Ovary (tissue), 9 donors: ENCODE data around the gene P2RY8. TPM values are rescaled to one million over a fixed set of nuclear protein-coding genes. Genes with fewer than 3 reads are reported as not detected.

Experiments used
- DNase-seq, 5 donors: peaks; one replicate each; pipeline ENCODE4 v3.0.0-alpha.2; 2019 to 2020
- H3K27ac ChIP-seq, 2 donors: fragments of 200-600 bp; one replicate each; pipeline versions ENCODE4 v1.5.1 to v1.8.0; 2019 to 2022
- H3K27me3 ChIP-seq: fragments of 200-600 bp; one replicate; pipeline ENCODE4 v1.8.0; 2022
- H3K36me3 ChIP-seq: fragments of 200-600 bp; sonication (generic); one replicate; pipeline ENCODE4 v1.5.1; 2019
- H3K4me1 ChIP-seq: one replicate; pipeline ENCODE4 v1.8.1; 2013; ENCODE audit warnings: mild to moderate bottlenecking, moderate library complexity; ENCODE audit not compliant: insufficient read depth
- H3K4me3 ChIP-seq: fragments of 200-600 bp; sonication (generic); one replicate; pipeline ENCODE4 v1.5.1; 2017
- H3K9me3 ChIP-seq, 2 donors: fragments of 200-600 bp in 1 of 2; sonication (generic) in 1 of 2; one replicate each; pipeline versions ENCODE4 v1.5.1 to v1.8.1; 2013 to 2019; ENCODE audit warnings: mild to moderate bottlenecking in 1 of 2, moderate library complexity in 1 of 2
- EP300 ChIP-seq: sonication (generic); formaldehyde crosslinking; IDR thresholded peaks from one replicate; pipeline ENCODE4 v1.6.1; 2017; ENCODE audit warnings: antibody characterized with exemption
- POLR2A ChIP-seq: fragments of 450-650 bp; IDR thresholded peaks from one replicate; pipeline ENCODE4 v1.6.1; 2017; ENCODE audit warnings: antibody characterized with exemption, mild to moderate bottlenecking, moderate library complexity
- WGBS, 3 donors: extraction: QIAGEN DNeasy Blood & Tissue Kit in 1 of 3; methylation state at CpG; one replicate each; pipeline versions ENCODE4 v1.1.5 to v1.1.7; 2013 to 2017; 5-methylcytosine and 5-hydroxymethylcytosine counted together
- intact Hi-C, 4 donors: fragments of 100-400 bp; cut with DNase I; formaldehyde crosslinking; loops; one replicate each; pipeline versions ENCODE4 v1.11.0 to v1.15.1; 2022 to 2023
- polyA plus RNA-seq, 2 donors: library from polyadenylated mRNA; stranded (reverse); fragments of 200-250 nt in 1 of 2; fragments of 350-450 nt in 1 of 2; fragmentation: Illumina TruSeq in 1 of 2; extraction: RNeasy Lipid Tissue Mini Kit (QIAGEN cat#74804) in 1 of 2; gene quantifications; one replicate each; pipeline ENCODE4 v1.2.3, GENCODE V29; 2013 to 2014
- total RNA-seq, 7 donors: library from RNA; depleted of rRNA in 2 of 7; stranded (reverse); fragments of >200 nt in 2 of 7; fragmentation: NEBNext Ultra II Directional in 3 of 7; extraction: Animal tissue kit (Norgen Biotek cat#: 25700) in 3 of 7; gene quantifications; one replicate each; pipeline versions ENCODE4 v1.1.0 to v1.2.4, GENCODE V29; 2016 to 2023
- TF ChIP-seq, protein P1 (sequence below), 3 donors: fragments of 450-650 bp in 2 of 3; fragments of 200-600 bp in 1 of 3; IDR thresholded peaks; one replicate each; pipeline versions ENCODE4 v1.5.1 to v1.8.0; 2016 to 2022; ENCODE audit warnings: antibody characterized with exemption in 3 of 3, mild to moderate bottlenecking in 1 of 3
- donor health status: DM: no; HTN: no; CAD: no; lungs with moderate emphysema.
- donor health status: DM: no; HTN: no; CAD: no.
- donor health status: Bipolar disorder and iron deficiency.
- donor health status: DM: yes; HTN: yes; CAD: no.
- donor health status: DM: no; HTN: no; CAD: no.
- donor health status: DM: yes; HTN: yes; CAD: no.

P2RY8 gene
- total and polyA plus RNA-seq, 9 donors: 0.48 to 1.4 (median 0.99) TPM

GRCh38 chrX:1555370-1555769 is 18.4 kb upstream of the P2RY8 start:
- intact Hi-C loops: no loop called here
- no peak for DNase-seq
- TF ChIP-seq, protein P1, sequence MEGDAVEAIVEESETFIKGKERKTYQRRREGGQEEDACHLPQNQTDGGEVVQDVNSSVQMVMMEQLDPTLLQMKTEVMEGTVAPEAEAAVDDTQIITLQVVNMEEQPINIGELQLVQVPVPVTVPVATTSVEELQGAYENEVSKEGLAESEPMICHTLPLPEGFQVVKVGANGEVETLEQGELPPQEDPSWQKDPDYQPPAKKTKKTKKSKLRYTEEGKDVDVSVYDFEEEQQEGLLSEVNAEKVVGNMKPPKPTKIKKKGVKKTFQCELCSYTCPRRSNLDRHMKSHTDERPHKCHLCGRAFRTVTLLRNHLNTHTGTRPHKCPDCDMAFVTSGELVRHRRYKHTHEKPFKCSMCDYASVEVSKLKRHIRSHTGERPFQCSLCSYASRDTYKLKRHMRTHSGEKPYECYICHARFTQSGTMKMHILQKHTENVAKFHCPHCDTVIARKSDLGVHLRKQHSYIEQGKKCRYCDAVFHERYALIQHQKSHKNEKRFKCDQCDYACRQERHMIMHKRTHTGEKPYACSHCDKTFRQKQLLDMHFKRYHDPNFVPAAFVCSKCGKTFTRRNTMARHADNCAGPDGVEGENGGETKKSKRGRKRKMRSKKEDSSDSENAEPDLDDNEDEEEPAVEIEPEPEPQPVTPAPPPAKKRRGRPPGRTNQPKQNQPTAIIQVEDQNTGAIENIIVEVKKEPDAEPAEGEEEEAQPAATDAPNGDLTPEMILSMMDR (IDR thresholded peaks at IDR 0.05): no peak
- TF ChIP-seq EP300 (no peak), POLR2A (no peak)
- Histone ChIP-seq H3K27ac (no peak overlapping the region), H3K9me3 (no peaks in the 10 kb centered on the region), H3K4me1 (no peaks in the 10 kb centered on the region), H3K4me3 (no peak overlapping the region), H3K27me3 (no peaks in the 10 kb centered on the region), H3K36me3 (no peaks in the 10 kb centered on the region)
- WGBS, 3 donors: 92 to 95% (median 94%) methylated on average over 6 of the region's 6 CpGs

DNA sequence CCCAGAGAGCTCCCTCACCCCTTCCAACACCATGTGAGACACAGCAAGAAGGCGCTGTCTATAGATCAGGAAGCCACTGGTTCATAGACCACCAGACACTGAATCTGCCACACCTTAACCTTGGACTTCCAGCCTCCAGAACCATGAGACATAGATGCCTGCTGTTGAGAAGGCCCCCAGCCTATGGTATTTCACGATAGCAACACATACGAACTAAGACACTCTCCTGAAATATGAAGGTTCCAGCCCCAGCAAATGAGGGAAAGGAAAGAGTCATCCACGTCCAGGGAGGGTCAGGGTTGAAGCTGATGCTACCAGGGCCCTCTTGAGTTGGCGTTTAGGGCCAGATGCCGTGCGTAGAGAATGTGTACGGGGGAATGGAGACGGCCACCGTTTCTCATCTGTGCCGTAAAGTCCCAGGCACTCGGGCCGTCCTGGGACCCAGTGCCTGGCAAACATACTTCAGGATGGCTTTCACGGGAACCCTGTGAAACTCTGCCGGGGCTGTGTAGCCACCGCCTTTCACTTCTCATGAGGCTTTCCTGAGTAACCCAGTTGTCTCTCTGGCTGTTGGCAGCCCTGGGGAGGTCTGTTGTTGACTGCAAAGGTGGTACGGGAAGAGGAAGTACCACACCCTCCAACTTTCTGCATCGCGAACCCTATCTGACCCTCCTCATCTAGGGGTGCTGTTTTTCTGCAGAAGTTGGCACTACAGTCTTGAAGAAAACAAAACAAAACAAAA is 17.7 kb upstream of the P2RY8 start:
- no peak overlapping the region for H3K4me3 ChIP-seq
- intact Hi-C loops: no loop called here
- 81 to 86% (median 83%) methylated on average over 19 of the region's 19 CpGs for WGBS, 3 donors
- no peak for DNase-seq
- no peak overlapping the region for H3K27ac ChIP-seq
- no peaks in the 10 kb centered on the region for H3K36me3 ChIP-seq
- H3K4me1 ChIP-seq: no peaks in the 10 kb centered on the region
- H3K27me3 ChIP-seq: no peaks in the 10 kb centered on the region
- TF ChIP-seq, protein P1 (IDR thresholded peaks at IDR 0.05): no peak
- no peak for TF ChIP-seq EP300
- H3K9me3 ChIP-seq: no peaks in the 10 kb centered on the region

DNA sequence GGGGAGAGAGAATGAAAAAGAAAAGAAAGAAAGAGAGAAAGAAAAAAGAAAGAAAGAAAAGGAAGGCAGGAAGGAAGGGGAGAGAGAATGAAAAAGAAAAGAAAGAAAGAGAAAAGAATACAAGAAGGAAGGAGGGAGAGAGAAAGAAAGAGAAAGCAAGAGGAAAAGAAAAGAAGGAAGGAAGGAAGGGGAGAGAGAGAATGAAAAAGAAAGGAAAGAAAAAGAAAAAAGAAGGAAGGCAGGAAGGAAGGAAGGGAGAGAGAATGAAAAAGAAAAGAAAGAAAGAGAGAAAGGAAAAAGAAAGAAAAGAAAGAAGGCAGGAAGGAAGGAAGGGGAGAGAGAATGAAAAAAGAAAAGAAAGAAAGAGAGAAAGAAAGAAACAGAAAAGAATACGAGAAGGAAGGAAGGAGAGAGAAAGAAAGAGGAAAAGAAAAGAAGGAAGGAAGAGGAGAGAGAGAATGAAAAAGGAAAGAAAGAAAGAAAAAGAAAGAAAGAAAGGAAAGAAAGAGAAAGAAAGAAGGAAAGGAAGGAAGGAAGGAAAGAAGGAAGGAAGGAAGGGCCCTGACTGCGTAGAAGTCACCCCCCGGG is 15.1 kb upstream of the P2RY8 start:
- Histone ChIP-seq H3K4me1 (no peaks in the 10 kb centered on the region), H3K4me3 (no peak overlapping the region), H3K9me3 (no peaks in the 10 kb centered on the region), H3K27ac (no peak overlapping the region), H3K27me3 (no peaks in the 10 kb centered on the region), H3K36me3 (no peaks in the 10 kb centered on the region)
- intact Hi-C loops: no loop called here
- TF ChIP-seq, protein P1 (IDR thresholded peaks at IDR 0.05): no peak
- TF ChIP-seq POLR2A: no peak
- TF ChIP-seq EP300: no peak
- 76 to 94% (median 91%) methylated on average over 3 of the region's 3 CpGs for WGBS, 3 donors
- no peak for DNase-seq

DNA sequence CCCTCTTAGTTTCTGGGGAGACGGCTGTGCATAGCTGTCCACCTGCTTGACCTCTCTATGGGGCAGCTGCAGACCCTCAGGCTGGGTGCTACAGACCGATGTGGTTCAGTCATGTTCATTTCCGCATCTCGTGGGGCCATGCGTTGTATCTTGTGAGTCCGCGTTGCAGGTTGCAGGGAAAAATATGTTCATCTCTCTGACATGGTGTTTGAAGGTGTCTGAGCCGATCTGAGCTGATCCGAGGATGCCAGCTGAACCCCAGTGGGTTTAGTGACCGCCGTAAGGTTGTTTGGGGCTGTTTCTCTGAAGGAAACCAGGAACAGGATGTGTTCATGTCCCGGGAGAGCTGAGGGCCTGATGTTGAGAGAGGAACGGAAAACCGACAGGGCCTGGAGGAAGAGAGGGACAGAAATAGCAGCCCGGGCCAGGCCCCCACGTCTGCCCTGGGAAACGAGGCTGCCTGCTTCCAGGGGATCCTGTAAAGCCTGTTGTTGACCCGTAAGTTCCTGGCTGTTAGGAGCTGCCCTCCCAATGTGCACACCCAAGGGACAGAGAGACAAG is 9.8 kb upstream of the P2RY8 start:
- H3K36me3 ChIP-seq: no peaks in the 10 kb centered on the region
- no peak for DNase-seq
- intact Hi-C loops: no loop called here
- H3K27me3 ChIP-seq: no peaks in the 10 kb centered on the region
- no peaks in the 10 kb centered on the region for H3K4me1 ChIP-seq
- no peak overlapping the region for H3K27ac ChIP-seq
- 71 to 77% (median 76%) methylated on average over 18 of the region's 18 CpGs for WGBS, 3 donors
- no peaks in the 10 kb centered on the region for H3K9me3 ChIP-seq
- TF ChIP-seq POLR2A (no peak), EP300 (no peak)
- TF ChIP-seq, protein P1 (IDR thresholded peaks at IDR 0.05): no peak
- no peak overlapping the region for H3K4me3 ChIP-seq
